GM21447 (cell line): ENCODE data around the gene PGAP3.
A peak's percentile ranks its signal among the peaks of the same experiment; 100 is the strongest.
"Not testable (repeated sequence)": the region's sequence is repeated elsewhere in the genome, so short reads cannot be mapped to it uniquely, and the experiment has no call there.

Experiments used
- ATAC-seq: cut with Tn5 transposase; IDR thresholded peaks from one replicate; pipeline ENCODE4 v1.9.1; 2021; ENCODE audit not compliant: unreplicated experiment

The PGAP3 gene, protein sequence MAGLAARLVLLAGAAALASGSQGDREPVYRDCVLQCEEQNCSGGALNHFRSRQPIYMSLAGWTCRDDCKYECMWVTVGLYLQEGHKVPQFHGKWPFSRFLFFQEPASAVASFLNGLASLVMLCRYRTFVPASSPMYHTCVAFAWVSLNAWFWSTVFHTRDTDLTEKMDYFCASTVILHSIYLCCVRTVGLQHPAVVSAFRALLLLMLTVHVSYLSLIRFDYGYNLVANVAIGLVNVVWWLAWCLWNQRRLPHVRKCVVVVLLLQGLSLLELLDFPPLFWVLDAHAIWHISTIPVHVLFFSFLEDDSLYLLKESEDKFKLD

DNA sequence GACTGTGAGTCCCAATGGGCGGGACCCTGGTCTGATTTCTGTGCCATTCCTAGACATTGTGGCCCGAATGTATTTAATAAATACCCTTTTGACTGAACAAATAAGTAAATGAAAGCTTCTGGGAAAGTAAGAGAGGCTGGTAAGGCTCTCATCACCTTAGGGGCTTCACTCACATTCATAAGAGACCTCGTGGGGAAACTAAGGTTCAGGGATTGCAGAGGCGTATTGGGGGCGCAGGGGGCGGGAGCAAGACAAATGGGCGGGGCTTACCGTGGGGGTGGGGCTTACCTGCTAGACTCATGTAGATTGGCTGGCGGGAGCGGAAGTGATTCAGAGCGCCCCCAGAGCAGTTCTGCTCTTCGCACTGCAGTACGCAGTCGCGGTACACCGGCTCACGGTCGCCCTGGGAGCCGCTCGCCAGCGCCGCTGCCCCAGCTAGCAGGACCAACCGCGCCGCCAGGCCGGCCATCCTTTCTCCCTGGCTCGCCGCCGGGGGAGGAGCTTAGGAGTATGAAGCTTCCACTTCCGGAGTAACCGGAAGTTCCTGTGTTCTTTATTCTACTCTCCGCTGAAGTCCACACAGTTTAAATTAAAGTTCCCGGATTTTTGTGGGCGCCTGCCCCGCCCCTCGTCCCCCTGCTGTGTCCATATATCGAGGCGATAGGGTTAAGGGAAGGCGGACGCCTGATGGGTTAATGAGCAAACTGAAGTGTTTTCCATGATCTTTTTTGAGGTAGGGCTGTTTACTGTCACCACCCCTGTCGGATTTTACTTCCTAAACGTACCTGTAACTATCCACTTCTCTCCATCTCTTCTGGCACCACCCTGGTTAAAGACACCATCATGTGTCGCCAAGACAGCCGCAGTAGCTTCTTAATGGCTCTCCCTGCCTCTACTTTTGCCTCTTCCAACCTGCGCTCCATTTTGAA is at the start of gene PGAP3:
Gene PGAP3 (minus strand): TSS at position 512 of the 929 bp plus-strand sequence. CDS start 43 bp downstream, at position 469.
- peak; percentile 82 for ATAC-seq

DNA sequence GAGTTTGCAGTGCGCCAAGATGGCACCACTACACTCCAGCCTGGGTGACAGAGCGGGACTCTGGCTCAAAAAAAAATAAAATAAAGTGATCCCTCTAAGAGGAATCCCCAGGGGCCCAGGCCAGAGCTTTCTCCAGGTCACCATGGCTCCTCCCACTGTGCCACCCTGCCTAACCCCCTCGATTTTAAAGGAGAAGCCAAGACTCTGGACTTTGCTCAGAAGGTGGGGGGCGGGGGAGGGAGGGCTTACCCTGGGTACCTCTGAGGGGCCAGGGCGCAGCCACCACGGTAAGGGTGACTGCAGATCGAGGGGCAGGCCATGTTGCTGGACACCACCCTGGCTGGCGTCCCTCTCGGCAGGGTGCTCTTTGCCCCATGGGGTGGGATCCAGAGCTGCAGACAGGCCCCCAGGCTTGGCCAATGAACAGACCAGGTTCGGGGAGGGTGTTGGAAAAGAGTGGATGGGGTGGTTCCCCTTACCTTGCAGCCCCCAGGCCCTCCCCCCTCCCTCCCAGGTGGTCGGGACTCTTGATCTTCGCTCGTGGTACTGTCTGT is 49.4 kb upstream of the PGAP3 start:
- ATAC-seq: no peak

DNA sequence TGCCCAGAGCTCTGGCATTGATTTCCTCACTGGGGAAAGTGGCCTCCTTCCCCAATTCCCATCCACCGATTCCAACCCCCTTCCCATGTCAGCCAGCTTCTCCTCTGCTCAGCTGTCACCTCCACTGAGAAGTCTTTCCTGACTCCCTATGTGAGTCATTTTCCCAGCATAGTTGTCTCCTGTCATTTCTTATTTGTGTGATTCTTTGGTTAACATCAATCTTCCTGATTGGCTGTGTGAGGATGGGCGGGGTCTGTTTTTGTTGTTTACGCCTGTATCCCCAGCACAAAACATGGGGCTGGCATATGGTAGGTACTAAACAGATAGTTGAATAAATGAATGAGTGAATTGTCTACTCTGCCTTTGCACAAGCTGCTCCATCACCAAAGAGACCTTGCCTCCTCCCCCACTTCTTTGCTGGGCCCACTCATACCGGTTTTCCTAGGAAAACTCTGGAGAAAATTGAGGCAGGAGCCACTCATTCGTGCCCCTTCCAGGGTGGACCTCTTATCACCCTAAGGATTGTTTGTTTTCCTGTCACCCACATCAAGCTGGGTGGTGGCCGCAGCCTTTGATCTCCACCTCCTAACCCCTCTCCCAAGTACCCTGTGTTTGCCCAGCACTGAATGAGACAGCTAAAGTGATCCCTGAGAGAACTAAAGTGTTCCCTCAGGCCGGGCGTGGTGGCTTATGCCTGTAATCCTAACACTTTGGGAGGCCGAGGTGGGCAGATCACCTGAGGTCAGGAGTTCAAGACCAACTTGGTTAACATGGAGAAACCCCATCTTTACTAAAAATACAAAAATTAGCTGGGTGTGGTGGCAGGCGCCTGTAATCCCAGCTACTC is 48.7 kb upstream of the PGAP3 start:
- ATAC-seq: no peak

DNA sequence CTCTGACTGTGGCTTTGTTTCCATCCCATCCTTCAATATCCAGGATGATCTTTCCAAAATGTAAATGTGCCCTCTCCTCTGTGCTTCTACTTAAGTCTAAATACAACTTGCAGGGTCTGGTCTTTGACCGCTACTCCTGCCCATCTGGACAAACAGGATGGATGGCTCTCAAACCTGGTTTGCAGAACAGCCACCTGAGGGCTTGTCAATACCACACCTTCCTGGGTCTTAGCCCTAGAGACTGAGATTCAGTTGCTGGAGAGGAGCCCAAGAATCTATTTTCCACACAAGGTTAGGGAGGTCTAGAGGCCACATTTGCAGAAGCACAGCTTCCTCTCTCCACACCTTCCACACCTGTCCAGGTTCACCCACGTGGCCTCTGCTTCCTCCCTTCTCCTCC is 48.0 kb upstream of the PGAP3 start:
- ATAC-seq: no peak

DNA sequence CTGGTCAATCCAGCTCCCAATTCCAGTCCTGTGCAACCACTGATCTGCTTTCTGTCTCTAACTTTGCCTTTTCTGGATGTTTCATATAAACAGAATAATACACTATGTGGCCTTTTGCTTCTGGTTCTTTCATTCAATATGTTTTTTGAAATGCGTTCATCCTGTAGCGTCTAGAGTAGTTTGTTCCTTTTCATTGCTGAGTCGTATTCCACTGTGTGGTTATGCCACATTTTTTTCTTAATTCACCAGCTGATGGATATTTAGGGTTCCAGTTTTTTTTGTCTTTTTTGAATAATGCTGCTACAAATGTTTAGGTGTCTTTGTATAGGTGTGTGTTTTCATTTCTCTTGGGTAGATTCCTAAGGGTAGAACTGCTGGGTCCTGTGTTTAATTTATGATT is 44.7 kb upstream of the PGAP3 start:
- no peak for ATAC-seq

DNA sequence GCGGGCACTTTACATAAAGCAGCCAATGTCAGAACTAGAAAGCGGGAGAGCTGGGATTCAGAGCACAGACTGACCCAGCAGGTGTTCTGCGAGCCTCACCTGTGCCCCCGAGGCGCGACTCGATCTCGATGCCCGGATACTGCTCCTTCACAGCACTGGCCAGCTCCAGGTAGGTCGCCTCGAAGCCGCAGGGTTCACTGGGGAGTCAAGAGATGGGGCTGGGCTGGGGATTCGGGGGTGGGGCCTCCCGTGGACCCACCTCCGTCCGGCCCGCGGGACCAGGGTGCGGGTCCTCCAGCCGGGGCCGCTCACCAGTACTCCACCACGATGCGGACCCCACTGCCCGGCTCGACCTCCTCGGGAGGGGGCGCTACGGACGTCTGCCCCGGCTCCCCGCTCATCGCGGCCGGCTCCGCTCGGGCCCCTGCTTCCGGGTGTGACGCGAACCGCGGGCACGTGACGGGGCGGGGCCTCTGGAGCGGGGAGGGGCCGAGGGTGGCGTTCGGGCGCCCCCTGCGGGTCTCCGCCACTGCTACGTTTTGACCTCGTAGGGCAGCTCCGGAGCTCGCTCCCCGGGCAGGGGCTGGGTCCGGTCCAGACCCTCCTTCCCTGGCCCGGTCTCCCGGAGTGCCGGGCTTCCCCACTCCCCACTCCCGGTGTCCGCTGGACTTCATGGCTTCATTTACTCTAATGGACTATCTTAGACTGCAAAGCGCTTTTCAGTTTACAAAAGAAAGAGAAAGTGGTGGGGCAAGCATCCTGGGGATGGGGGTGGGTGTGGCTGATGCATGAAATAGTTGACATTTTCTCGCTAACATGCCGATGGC is 42.5 kb upstream of the PGAP3 start, which contains the start of gene MIEN1:
Gene MIEN1 (minus strand): TSS at position 438 of the 827 bp plus-strand sequence. CDS start 37 bp downstream, at position 401.
- ATAC-seq: peak; percentile 73

DNA sequence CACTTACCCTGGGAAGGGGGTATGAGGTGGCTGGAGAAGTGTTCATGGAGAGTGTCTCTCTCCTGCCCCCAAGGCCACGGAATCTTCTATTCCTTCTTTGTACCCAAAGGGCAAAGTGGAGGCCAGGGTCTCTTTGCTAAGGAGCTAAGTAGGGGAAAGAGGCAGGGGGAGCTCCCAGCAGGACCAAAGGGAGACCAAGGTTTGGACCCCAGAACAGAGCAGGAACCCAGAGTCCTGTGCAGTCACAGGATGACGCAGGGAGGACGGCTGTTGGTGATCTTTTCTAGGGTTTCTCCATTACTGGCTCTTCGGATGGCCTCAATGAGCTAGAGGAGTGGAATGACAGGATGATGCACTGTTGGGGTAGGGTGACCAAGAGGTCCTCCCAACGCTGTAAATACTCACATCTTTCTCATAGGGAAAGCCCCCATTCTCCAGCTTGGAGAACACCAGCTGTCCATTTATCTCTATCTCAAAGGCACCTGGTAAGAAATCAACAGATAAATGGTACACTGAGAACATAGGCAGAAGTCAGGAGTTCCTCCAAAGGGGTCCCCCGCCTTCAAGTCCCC is 41.5 kb upstream of the PGAP3 start:
- ATAC-seq: no peak

DNA sequence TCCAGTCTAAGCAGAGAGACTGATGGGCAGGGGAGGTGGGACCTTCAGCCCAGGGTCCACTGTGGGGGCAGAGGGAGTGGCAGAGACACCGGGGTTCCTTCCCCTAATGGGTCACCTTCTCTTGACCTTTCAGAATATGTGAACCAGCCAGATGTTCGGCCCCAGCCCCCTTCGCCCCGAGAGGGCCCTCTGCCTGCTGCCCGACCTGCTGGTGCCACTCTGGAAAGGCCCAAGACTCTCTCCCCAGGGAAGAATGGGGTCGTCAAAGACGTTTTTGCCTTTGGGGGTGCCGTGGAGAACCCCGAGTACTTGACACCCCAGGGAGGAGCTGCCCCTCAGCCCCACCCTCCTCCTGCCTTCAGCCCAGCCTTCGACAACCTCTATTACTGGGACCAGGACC is 39.7 kb upstream of the PGAP3 start:
- ATAC-seq: no peak

DNA sequence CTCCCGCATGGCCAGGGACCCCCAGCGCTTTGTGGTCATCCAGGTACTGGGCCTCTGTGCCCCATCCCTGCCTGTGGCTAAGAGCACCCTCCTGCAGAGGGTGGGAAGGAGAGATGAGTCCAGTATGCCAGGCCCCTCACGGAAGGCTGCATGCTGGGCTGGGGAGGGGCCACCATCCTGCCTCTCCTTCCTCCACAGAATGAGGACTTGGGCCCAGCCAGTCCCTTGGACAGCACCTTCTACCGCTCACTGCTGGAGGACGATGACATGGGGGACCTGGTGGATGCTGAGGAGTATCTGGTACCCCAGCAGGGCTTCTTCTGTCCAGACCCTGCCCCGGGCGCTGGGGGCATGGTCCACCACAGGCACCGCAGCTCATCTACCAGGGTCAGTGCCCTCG is 38.8 kb upstream of the PGAP3 start:
- ATAC-seq: no peak

DNA sequence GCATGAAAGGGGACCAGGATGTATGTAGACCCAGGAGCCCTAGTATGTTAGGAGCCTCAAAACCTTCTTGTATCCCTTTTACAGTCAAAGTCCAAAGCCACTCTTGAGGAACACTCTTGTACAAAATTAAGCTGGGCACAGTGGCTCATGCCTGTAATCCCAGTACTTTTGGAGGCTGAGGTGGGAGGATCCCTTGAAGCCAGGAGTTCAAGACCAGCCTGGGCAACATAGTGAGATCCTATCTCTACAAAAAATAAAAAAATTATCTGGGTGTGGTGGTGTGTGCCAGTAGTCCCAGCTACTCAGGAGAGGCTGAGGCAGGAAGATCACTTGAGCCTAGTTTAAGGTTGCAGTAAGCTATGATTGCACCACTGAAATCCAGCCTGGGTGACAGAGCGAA is 38.1 kb upstream of the PGAP3 start:
- ATAC-seq: not testable (repeated sequence)

DNA sequence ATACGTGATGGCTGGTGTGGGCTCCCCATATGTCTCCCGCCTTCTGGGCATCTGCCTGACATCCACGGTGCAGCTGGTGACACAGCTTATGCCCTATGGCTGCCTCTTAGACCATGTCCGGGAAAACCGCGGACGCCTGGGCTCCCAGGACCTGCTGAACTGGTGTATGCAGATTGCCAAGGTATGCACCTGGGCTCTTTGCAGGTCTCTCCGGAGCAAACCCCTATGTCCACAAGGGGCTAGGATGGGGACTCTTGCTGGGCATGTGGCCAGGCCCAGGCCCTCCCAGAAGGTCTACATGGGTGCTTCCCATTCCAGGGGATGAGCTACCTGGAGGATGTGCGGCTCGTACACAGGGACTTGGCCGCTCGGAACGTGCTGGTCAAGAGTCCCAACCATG is 36.9 kb upstream of the PGAP3 start:
- ATAC-seq: no peak

DNA sequence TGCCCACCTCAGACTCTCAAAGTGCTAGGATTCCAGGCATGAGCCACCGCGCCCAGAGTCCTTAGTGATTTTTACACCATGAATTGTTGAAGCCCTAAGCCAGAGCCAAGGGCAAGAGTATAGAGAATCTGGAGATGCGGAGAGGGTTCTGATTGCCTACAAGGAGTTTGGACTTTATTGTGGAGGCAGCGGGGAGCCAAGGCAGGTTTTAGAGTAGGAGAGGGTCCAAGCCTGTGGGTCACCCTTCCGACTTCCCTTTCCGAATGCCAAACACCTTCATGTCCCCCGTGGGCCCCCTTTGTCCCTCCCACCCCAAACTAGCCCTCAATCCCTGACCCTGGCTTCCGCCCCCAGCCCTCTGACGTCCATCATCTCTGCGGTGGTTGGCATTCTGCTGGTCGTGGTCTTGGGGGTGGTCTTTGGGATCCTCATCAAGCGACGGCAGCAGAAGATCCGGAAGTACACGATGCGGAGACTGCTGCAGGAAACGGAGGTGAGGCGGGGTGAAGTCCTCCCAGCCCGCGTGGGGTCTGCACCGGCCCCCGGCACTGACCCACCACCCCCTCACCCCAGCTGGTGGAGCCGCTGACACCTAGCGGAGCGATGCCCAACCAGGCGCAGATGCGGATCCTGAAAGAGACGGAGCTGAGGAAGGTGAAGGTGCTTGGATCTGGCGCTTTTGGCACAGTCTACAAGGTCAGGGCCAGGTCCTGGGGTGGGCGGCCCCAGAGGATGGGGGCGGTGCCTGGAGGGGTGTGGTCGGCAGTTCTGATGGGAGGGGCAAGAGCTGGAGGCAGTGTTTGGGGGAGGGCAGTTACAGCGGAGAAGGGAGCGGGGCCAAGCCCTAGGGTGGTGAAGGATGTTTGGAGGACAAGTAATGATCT is 35.4 kb upstream of the PGAP3 start:
- no peak for ATAC-seq

DNA sequence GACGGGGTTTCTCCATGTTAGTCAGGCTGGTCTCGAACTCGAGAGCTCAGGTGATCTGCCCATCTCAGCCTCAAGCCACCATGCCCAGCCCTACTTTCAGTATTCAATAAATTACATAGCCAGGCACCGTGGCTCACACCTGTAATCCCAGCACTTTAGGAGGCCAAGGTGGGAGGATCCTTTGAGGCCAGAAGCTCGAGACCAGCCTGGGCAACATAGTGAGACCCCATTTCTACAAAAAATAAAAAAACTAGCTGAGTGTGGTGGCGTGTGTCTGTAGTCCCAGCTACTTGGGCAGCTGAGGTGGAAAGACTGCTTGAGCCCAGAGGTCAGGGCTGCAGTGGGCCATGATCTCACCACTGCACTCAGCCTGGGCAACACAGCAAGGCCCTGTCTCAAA is 34.2 kb upstream of the PGAP3 start:
- no peak for ATAC-seq

DNA sequence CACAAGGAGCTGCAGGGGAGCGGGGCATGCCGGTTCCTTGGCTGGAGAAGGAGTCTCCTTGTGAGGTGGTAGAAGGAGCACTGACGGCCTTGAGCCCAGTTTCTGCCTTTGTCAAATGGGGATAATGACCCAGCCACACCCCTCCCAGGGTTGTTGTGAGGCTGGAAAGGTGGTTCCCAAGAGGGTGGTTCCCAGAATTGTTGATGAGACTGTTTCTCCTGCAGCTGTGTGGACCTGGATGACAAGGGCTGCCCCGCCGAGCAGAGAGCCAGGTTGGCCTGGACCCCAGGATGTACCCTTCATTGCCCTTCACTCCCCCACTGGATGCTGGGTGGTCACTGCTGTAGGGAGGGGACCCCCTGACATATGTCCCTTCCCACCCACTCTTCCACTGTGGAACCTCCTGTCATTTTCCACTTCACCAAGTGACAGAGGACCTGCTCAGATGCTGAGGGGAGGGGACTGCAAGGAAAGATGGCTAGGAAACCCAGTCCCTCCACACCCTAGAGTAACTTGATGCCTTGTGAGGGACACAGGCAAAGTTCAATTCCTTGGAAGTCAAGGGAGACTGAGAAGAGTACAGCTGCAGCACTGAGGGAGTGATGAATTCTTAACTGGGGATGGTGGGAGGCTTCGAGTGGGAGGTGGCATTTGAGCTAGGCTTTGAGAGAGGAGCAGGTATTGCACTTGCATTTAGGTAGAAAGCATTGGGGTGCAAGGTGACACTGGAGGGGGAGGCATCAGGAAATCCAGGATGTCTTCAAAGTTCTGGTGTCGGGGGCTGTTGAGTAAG is 31.9 kb upstream of the PGAP3 start:
- ATAC-seq: no peak

DNA sequence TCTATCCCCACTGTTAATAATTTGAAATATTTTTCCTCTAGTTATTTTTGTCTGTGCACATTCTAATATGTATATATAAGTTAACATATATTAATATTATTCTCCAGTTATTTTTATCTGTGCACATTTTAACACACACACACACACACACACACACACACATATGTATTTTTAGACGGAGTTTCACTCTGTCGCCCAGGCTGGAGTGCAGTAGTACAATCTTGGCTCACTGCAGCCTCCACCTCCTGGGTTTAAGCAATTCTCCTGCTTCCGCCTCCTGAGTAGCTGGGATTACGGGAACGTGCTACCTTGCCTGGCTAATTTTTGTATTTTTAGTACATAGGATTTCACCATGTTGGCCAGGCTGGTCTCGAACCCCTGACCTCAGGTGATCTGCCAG is 29.8 kb upstream of the PGAP3 start:
- ATAC-seq: no peak

DNA sequence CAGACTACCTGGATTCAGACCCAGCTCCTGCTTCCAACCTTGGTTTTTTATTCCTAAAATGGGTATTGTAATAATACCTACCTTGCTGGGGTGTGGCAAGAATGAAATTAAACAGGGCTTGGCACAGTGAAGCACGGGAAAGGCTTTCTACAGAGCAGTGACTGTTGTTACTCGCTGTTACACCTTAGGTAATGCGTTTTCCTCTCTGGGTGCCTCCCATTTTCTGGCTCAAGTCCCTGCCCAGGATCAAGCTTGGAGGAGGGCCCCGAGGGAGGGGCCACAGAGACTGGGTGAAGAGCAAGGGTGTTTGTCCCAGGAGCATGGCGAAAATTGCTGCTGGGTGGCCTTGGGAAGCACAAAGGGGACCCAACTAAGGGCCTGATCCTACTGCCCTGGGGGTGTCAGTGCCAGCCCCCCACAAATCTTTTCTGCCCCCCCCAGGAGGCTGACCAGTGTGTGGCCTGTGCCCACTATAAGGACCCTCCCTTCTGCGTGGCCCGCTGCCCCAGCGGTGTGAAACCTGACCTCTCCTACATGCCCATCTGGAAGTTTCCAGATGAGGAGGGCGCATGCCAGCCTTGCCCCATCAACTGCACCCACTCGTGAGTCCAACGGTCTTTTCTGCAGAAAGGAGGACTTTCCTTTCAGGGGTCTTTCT is 29.2 kb upstream of the PGAP3 start:
- ATAC-seq: no peak

DNA sequence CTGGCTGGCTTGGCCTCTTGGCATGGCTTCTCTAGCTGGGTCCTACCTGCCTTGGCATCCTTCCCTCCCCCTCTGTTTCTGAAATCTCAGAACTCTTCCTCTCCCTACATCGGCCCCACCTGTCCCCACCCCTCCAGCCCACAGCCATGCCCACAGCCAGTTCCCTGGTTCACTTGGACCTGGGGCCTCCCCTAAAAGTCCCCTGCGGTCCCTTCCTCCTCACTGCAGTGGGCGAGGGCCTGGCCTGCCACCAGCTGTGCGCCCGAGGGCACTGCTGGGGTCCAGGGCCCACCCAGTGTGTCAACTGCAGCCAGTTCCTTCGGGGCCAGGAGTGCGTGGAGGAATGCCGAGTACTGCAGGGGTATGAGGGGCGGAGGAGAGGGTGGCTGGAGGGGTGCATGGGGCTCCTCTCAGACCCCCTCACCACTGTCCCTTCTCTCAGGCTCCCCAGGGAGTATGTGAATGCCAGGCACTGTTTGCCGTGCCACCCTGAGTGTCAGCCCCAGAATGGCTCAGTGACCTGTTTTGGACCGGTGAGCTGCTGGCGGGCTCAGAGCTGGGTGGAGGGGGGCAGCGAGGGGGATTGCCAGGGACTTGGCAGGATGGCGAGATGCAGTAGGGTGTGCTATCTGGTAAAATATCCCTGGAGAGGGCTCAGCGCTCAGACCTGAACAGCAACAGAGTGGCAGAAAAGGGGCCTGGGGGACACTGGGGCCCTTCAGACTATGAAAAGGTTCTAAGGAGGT is 28.4 kb upstream of the PGAP3 start:
- ATAC-seq: no peak
